ENCODE results near the gene HDGFL3.
"Not testable (repeated sequence)": the region's sequence is repeated elsewhere in the genome, so short reads cannot be mapped to it uniquely, and the experiment has no call there.

HDGFL3 gene

DNA sequence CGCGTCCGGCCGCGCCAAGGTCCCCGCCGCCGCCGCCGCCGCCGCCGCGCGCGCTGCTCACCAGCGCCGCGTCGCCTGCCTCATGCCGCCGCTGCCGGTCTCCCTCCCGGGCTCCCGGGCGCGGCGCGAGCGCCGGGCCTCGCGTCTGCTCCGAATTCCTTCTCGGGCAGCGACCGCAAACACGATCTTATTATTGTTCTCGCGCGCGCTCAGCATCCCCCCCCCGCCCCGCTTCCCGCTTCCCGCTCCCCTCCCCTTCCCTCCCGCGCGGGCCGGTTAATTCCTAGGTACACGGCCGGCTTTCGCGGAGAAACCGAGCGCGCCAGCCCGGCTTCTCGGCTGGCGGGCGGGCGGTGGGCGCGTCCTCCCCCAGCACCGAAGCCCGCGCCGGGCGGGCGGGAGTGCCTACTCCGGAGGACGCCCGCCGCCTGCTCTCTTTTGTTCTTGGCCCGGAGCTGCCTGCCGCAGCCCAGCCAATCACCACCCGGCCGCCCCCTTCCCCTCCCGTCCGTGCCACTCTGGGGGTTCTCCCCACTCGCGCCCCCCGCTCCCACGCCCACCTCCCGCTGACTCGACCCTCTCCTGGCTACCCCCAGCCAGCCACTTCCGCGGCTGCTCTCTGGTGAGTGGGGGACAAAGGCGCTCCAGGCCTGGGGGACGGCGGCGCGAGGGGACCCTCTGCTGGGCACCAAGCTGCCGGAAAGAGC lies at the start of gene HDGFL3:
Gene HDGFL3, minus strand, starts transcription at position 164 of the 707 bp plus-strand sequence. CDS start 409 bp downstream, outside the sequence.
- in situ Hi-C loops (cut with MboI; ENCODE audit: low sequenced_read_pairs), result no loop called here

DNA sequence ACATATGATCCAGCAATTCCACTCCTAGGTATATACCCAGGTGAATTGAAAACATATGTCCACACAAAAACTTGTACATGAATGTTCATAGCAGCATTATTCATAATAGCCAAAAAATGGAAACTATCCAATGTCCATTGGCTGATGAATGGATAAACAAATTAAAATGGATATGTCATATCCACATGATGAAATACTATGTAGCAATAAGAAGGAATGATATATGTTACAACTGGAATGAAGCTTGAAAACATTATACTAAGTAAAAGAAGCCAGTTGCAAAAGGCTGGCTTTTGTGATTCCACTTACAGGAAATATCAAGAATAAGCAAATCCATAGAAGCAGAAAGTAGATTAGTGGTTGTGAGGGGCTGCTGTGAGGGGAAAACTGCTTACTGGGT lies 43.2 kb upstream of the HDGFL3 start:
- in situ Hi-C loops (cut with MboI; ENCODE audit: low sequenced_read_pairs), result no loop called here

DNA sequence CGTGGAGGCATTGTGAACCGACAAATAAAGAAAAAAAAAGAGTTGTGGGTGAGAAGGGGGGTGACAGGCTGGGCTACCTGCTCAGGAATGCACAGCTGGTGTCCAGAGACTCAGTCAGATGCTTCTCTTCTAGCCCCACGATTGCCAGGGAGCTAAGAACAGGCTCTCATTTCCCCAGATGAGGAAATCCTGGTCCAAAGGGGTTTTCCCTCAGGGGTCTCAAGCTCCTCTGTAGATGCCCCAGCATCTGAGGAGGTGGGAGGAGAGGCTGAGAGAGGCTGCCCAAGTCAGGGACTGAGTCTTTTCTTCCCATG lies 41.4 kb upstream of the HDGFL3 start:
- in situ Hi-C loops (cut with MboI; ENCODE audit: low sequenced_read_pairs), result no loop called here

DNA sequence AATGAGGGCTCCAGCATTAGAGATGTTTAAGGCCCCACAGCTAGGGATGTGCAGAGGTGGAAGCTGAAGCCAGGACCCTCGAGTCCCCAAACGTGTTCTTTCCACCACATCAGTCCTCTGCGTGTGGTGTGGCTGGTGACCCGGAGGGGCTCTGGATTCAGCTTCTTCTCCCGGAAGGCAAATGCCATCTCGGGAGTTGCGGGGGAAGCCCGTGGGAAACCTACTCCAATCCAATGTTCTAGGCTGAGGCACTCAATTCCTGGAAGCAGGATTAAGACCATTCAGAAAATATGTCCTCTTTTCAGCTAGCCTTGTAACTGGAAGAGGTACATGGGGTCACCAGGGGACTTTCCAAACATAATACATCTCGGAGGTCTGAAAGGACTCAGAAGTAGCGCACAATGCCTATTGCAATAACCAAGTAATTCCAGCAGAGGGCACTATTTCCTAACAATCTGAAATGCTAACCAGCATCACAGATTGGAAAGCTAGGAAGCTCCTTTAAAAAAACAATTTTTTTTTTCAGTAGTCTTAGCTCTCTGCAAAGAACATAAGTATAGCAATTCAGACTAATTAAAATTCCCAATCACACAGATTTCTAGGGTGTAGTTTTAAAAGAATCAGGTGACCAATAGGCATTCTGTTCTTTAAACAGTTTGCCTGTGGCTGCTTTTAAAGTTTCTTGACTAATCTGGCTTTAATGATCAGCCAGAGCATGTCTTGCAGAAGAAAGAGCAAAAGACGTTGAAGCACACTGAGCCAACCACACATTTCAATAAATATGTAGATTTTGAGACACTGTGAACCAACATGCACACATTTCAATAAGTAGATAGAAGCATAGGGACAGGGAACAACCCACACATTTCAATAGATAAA lies 40.8 kb upstream of the HDGFL3 start:
- in situ Hi-C loops (cut with MboI; ENCODE audit: low sequenced_read_pairs), result no loop called here

DNA sequence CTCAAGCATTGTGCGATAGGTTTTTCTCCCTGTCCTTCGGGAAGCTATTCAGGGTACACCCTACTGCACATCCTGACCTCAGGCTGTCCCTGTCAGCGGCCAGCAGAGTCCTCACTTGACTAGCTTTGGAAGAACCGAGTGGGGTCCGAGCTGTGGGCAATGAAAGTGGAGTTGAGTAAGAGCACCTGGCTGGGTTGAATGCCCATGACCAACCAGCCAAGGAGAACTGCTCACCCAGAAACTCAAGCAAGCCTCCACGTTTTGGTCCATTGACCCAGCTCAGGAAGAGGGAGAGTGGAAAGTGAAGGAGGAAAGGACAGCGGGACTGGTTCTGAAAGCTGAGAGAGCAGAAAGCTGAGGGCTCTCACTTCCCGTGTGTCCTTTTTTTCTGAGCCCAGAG lies 36.0 kb upstream of the HDGFL3 start:
- in situ Hi-C loops (cut with MboI; ENCODE audit: low sequenced_read_pairs), result no loop called here

DNA sequence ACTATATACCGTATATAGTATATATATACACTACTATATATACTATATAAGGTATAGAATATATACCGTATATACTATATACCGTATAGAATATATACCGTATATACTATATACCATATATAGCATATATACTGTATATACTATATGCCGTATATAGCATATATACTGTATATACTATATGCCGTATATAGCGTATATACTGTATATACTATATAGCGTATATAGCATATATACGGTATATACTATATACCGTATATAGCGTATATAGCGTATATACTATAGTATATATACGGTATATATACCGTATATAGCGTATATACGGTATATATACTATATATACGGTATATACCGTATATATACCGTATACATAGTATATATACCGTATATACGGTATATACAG lies 22.6 kb upstream of the HDGFL3 start:
- in situ Hi-C loops (cut with MboI; ENCODE audit: low sequenced_read_pairs), result no loop called here

DNA sequence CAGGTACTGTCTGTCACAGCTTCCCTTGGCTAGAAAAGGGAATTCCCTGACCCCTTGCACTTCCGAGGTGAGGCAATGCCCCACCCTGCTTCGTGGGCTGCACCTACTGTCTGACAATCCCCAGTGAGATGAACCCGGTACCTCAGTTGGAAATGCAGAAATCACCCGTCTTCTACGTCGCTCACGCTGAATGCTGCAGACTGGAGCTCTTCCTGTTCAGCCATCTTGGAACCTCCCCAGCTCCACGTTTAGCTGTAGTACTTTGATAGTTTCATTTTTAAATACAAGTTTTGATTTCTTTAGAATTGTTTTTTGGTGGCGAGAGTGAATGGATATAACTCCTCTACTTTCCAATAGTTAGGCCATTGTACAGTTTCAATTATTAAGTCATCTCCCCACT lies 17.8 kb upstream of the HDGFL3 start:
- in situ Hi-C loops (cut with MboI; ENCODE audit: low sequenced_read_pairs), result no loop called here

DNA sequence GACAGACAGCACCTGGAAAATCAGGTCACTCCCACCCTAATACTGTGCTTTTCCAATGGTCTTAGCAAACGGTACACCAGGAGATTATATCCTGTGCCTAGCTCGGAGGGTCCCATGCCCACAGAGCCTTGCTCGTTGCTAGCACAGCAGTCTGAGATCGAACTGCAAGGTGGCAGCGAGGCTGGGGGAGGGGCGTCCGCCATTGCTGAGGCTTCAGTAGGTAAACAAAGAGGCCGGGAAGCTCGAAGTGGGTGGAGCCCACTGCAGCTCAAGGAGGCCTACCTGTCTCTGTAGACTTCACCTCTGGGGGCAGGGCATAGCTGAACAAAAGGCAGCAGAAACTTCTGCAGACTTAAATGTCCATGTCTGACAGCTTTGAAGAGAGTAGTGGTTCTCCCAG lies 14.2 kb upstream of the HDGFL3 start:
- in situ Hi-C loops (cut with MboI; ENCODE audit: low sequenced_read_pairs), result not testable (repeated sequence)

DNA sequence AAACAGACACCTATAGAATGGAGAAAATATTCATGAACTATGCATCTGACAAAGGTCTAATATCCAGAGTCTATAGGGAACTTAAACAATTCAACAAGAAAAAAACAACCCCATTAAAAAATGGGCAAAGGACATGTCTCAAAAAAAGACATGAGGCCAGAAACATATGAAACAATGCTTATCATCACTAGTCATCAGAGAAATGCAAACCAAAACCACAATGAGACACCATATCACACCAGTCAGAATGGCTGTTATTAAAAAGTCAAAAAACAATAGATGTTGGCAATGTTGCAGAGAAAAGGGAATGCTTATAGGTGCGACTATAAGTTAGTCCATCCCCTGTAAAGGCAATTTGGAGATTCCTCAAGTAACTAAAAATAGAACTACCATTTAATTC lies 11.4 kb upstream of the HDGFL3 start:
- in situ Hi-C loops (cut with MboI; ENCODE audit: low sequenced_read_pairs), result no loop called here

DNA sequence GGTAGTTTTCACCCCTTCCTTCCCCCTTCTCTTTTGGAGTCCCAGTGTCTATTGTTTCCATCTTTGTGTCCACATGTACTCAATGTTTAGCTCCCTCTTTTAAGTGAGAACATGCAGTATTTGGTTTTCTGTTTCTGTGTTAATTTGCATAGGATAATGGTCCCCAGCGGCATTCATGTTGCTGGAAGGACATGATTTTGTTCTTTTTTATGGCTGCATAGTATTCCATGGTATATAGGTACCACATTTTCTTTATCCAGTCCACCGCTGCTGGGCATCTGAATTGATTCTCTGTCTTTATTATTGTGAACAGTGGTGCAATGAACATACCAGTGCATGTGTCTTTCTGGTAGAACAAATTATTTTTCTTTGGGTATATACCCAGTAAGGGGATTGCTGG lies 7.7 kb upstream of the HDGFL3 start:
- in situ Hi-C loops (cut with MboI; ENCODE audit: low sequenced_read_pairs), result no loop called here

DNA sequence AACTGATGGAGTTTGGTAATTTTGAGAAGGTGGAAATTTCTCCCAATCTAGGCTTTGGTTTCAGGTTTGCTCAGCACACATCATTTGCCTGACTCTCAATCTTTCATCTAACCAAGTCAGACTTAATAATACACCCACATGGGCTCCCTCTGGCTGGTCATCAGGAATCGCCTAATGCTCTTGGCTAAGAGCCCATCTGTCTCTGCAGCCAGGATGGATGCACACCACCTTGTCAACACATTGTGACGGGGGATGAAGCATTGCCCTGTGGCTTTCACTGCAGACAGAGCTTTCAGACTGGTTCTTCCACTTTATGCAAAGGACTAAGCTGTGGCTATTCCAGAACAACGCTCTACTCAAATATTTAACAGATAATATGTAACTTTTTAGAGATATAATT lies 3.0 kb upstream of the HDGFL3 start:
- in situ Hi-C loops (cut with MboI; ENCODE audit: low sequenced_read_pairs), result no loop called here

DNA sequence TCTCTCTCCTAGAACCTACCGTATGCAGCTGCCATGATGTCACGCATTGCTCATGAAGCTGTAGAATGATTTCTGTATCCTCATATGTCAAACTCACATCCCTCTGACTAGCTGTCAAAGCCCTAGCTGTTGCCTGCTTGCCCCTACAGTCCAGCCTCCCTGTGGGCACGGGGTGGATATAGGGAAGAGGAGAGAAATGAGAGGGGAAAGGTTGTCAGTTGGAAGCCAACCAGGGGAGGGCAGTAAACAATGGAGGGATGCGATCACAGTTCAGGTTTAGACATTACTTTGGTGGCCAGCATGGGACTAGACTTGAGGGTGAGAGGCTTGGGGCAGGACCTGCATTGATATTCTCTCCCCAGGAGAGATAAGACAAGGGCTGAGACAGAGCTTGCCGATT lies 1.7 kb upstream of the HDGFL3 start:
- in situ Hi-C loops (cut with MboI; ENCODE audit: low sequenced_read_pairs), result no loop called here

DNA sequence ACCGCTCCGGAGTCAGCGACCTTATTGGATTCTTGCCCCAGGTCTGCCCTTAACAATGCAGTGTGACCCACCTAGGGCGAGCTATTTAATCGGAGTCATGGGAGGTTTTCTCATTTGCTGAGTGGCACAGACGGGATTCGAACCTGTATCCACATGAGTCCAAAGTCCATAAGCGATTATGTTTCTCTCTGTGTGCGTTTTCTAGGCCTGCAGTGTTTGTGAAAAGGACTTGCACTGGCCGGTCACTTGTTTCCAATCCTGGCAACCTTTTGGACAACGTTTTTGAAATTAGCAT lies 691 bp upstream of the HDGFL3 start:
- in situ Hi-C loops (cut with MboI; ENCODE audit: low sequenced_read_pairs), result no loop called here

DNA sequence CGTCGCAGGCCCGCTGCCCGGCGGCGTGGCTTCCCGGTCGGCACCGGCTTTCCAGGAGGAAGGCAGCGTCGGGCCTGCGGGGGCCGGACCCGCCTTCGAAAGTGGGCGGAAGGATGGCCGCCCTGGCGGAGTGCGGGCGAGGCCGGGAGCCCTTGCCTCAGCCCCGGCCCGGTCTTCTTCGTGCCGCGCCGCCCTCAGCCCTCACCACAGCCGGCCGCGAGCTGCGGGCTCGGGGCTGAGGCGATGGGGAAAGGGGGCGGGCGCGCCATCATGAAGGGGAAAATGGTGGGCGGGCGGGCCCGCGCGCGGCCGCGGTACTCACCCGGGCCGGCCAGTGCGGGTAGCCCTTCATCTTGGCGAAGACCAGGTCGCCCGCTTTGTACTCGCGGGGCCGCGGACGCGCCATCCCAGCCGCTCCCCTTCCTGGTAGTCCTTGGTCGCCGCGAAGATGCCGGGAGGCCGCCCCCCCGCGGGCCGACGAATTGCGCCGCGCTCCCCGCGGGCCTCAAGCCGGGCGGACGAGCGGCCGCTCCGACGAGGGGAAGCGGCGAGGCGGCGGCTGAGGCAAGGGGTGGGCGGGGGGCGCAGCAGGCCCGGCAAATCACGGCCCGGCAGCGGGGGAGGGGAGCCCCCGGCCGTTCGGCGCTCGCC lies 489 bp downstream of the HDGFL3 start:
- in situ Hi-C loops (cut with MboI; ENCODE audit: low sequenced_read_pairs), result no loop called here

DNA sequence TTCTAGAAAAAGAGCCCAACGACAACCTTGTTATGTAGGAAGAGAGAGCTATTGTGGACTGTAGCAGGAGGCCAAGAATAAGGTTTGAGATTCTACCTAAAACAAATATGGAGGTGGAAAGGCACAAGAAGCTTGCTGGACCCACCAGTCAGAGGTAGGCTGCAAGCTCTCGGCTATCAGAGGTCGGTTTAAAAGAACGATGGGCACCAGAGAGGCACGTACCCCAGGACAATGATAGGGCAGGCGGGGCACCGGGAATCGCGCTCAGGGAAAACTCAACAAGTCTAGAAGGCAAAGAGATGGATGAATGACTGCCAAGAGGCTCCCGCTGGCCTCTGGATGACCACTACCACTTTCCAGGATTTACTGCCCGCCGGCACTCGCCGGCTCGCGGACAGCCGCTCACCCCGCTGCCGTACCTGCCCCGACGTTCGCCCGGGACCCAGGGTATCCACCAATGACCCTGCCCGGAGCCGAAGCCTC lies 1.1 kb downstream of the HDGFL3 start:
- in situ Hi-C loops (cut with MboI; ENCODE audit: low sequenced_read_pairs), result no loop called here

DNA sequence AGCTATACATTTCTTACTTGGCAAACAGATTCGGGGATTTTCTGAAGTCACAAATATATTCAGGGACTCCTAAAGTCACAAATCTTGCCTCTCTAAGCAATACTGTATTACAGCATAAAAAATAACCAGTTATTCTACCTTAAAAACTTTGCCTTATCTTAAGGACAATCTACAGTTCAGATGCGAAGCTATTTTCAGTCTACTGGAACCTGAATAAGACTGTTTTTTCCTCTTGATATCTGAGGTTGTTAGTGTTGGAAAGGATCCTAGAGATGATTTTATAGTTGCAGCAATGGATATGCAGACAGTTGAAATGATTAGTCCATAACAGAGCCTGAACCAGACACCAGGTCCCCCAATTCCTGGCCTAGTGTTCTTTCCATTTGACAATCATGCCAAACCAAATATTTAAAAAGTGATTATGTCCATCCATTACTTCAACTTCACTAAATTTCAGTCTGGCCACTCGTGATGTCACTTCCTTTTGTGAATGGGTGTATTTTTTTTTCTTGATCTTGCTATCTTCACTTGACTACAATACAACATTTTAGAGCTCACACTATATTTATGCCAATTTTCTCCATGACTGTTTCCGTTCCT lies 1.8 kb downstream of the HDGFL3 start:
- in situ Hi-C loops (cut with MboI; ENCODE audit: low sequenced_read_pairs), result no loop called here

DNA sequence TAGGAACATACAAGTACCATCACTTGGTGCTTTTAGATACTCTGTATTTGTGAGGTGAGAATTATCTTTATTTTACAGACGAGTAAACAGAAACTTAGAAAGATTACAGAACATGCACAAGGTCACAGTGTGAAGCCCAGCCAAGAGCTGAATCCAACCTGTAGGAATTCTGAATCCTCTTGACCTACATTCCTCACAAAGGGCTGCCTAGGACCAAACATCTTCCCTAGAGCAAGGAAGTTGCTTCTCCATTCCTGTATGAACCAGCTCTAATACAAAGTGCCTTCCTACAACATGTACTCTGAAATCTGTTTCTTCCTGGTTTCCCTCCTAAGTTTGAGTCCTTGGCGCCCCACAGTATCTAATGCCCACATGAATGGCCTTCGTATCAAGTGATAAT lies 2.9 kb downstream of the HDGFL3 start:
- in situ Hi-C loops (cut with MboI; ENCODE audit: low sequenced_read_pairs), result no loop called here

DNA sequence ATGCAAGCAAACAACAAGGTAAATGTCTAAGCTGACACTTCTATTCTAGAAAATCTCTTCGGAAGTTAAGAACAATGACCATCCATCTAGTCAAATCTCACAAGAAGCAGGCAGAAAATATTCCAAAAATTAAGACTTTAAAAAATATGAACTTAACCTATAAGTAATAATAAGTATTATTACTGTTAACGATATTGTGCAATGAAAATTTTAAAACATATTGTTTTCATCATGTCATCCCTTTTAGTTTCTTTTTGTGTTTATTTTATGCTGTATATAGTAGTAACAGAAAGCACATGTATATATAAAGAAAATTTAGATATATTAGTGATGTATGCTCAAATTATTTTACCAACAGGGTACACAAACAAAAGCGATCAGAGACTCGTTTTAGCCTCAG lies 4.1 kb downstream of the HDGFL3 start:
- in situ Hi-C loops (cut with MboI; ENCODE audit: low sequenced_read_pairs), result no loop called here

DNA sequence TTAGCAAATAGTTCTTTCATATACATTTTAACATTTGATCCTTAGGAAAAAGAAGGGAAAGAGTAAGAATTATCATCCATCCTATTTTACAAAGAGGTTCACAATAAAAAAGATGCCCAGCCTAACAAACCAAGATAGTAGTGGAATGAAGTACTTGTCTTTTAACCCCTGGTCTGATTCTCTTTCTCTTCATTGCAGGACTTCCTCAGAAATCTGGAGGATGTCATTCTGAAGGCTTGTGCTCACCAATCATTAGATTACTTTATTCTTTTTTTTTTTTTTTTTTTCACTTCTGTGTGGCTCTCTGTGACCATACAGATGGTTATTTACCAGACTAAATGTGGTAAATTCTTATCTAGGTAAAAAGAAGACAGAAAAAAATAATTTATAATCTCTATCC lies 7.0 kb downstream of the HDGFL3 start:
- in situ Hi-C loops (cut with MboI; ENCODE audit: low sequenced_read_pairs), result no loop called here

DNA sequence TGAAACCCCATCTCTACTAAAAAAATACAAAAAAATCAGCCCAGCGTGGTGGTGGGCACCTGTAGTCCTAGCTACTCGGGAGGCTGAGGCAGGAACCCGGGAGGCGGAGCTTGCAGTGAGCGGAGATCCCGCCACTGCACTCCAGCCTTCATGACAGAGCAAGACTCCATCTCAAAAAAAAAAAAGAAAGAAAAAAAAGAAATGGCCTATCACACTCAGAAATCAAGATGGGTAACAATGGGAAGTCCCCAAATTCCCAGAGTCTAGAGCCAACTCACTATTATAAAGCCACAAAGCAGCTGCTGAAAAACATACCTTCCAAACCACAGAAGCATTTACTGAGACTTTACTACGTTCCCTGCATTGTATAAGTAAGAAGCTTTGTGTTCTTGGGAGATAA lies 7.5 kb downstream of the HDGFL3 start:
- in situ Hi-C loops (cut with MboI; ENCODE audit: low sequenced_read_pairs), result no loop called here

DNA sequence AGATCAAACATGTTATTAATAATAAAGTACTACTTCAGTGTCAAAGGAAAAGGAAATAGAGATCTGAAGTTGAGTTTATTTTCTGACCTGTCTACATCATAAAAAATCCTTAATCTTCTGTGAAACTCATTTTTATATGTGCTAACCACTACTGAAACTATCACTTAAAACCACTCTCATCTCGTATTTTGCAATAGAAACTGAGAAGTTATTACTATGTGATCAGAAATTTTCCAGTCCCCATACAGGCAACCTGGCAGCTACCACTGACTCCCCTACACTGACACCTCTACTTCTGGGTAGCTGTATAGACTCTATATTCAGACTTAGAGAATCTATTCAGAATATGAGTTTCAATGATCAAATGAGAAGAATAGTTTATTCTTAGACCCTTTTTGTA lies 8.3 kb downstream of the HDGFL3 start:
- in situ Hi-C loops (cut with MboI; ENCODE audit: low sequenced_read_pairs), result no loop called here

DNA sequence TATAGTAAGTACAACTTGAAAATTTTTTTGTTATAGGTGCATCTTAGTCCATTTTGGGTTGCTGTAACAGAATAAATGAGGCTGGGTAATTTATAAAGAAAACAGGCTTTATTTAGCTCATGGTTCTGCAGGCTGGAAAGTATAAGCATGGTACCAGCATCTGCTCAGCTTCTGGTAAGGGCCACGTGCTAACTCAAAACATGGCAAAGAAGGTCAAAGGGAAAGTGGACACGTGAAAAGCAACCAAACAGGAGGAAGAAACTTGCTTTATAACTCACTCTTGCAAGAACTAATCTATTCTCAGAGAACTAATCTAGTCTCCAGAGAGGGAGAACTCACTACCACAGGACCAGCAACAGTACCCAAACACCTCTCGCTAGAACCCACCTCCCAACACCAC lies 9.1 kb downstream of the HDGFL3 start:
- in situ Hi-C loops (cut with MboI; ENCODE audit: low sequenced_read_pairs), result no loop called here

Data from HL-60/S4 treated with retinoic acid at 250 ng/mL for 4 days and 3 days (cell line).